Nephron progenitor cell (in vitro differentiated cells): Measurements from ENCODE around the gene MOSPD3.

Experiments
- DNase-seq: peaks from one replicate; pipeline ENCODE4 v3.0.0; 2021
- H3K27ac Mint-ChIP-seq: 2 replicates; pipeline ENCODE4 v1.8.0; 2021; ENCODE audit warnings: mild to moderate bottlenecking, moderate library complexity, mixed read lengths
- H3K27me3 Mint-ChIP-seq: 2 replicates; pipeline ENCODE4 v1.8.0; 2021; ENCODE audit warnings: mild to moderate bottlenecking, low read depth, mixed read lengths; ENCODE audit not compliant: poor library complexity
- H3K36me3 Mint-ChIP-seq: 2 replicates; pipeline ENCODE4 v1.8.0; 2021; ENCODE audit warnings: low read depth, mixed read lengths
- H3K4me1 Mint-ChIP-seq: 2 replicates; pipeline ENCODE4 v1.8.0; 2021; ENCODE audit warnings: mixed read lengths
- H3K4me3 Mint-ChIP-seq: 2 replicates; pipeline ENCODE4 v1.8.0; 2021; ENCODE audit warnings: mild to moderate bottlenecking, moderate library complexity, mixed read lengths
- H3K9me3 Mint-ChIP-seq: 2 replicates; pipeline ENCODE4 v1.8.0; 2021; ENCODE audit warnings: mild to moderate bottlenecking, moderate library complexity, mixed read lengths
- CTCF ChIP-seq: fragments of 200-600 bp; sonication (generic); IDR thresholded peaks from 2 replicates; pipeline ENCODE4 v1.5.0; 2021; ENCODE audit warnings: antibody characterized with exemption

Gene MOSPD3

GRCh38 chr7:100571829-100572116 is 40.6 kb upstream of the MOSPD3 start:
- H3K4me1 Mint-ChIP-seq, result peaks cover 52% of the 10 kb centered on the region
- peak overlapping the region; percentile 29 for H3K4me3 Mint-ChIP-seq
- no peak for TF ChIP-seq CTCF
- no peak for DNase-seq
- H3K9me3 Mint-ChIP-seq, result no peaks in the 10 kb centered on the region
- peaks cover 11% of the 10 kb centered on the region for H3K36me3 Mint-ChIP-seq
- peak overlapping the region; percentile 28 for H3K27ac Mint-ChIP-seq
- H3K27me3 Mint-ChIP-seq, result peaks cover 4% of the 10 kb centered on the region

GRCh38 chr7:100572281-100572948 is 39.9 kb upstream of the MOSPD3 start:
- Mint-ChIP-seq H3K27me3 (peaks cover 3% of the 10 kb centered on the region), H3K36me3 (peaks cover 11% of the 10 kb centered on the region), H3K4me3 (peak overlapping the region; percentile 29), H3K9me3 (no peaks in the 10 kb centered on the region), H3K27ac (peak overlapping the region; percentile 28), H3K4me1 (peaks cover 45% of the 10 kb centered on the region)
- no peak for TF ChIP-seq CTCF
- DNase-seq, result no peak

GRCh38 chr7:100572949-100573675 is 39.2 kb upstream of the MOSPD3 start:
- peaks cover 11% of the 10 kb centered on the region for H3K36me3 Mint-ChIP-seq
- H3K4me1 Mint-ChIP-seq, result peaks cover 38% of the 10 kb centered on the region
- H3K27ac Mint-ChIP-seq, result no peak overlapping the region
- no peaks in the 10 kb centered on the region for H3K9me3 Mint-ChIP-seq
- TF ChIP-seq CTCF, result no peak
- no peak overlapping the region for H3K4me3 Mint-ChIP-seq
- no peak for DNase-seq
- H3K27me3 Mint-ChIP-seq, result peaks cover 3% of the 10 kb centered on the region

- no peak within 1 kb of the TSS for H3K4me3 Mint-ChIP-seq
- H3K27ac Mint-ChIP-seq, result no peak within 1 kb of the TSS
- peaks cover 32% of the 10 kb centered on the region for H3K4me1 Mint-ChIP-seq
- DNase-seq, result no peak
- TF ChIP-seq CTCF, result no peak
- H3K9me3 Mint-ChIP-seq, result no peaks in the 10 kb centered on the region
- peaks cover 13% of the 10 kb centered on the region for H3K36me3 Mint-ChIP-seq
- peaks cover 3% of the 10 kb centered on the region for H3K27me3 Mint-ChIP-seq
Observed at GRCh38 chr7:100573691-100574361, 38.5 kb upstream of the MOSPD3 start, which contains the start of gene SAP25. TSS of gene SAP25 (minus strand) at chr7:100573900. CDS start at chr7:100573742, 158 bp downstream.

GRCh38 chr7:100574362-100575205 is 37.8 kb upstream of the MOSPD3 start:
- H3K4me1 Mint-ChIP-seq, result peaks cover 25% of the 10 kb centered on the region
- H3K4me3 Mint-ChIP-seq, result no peak overlapping the region
- TF ChIP-seq CTCF, result no peak
- H3K27me3 Mint-ChIP-seq, result no peaks in the 10 kb centered on the region
- peaks cover 16% of the 10 kb centered on the region for H3K36me3 Mint-ChIP-seq
- H3K27ac Mint-ChIP-seq, result no peak overlapping the region
- H3K9me3 Mint-ChIP-seq, result no peaks in the 10 kb centered on the region
- DNase-seq, result no peak
